T-helper 1 cell treated with Interleukin-12 subunit alpha and Interleukin-12 subunit beta and Interleukin-4 antibody, amounts not matched to agents 30 μg/mL and 1 μg/mL, for 36 hours (primary cell): ENCODE data around the gene MYO18B.
"Not testable (repeated sequence)": the region's sequence is repeated elsewhere in the genome, so short reads cannot be mapped to it uniquely, and the experiment has no call there.

ENCODE experiments used
- H3K27ac Mint-ChIP-seq: one replicate; pipeline ENCODE4 v1.8.0; 2021; ENCODE audit warnings: mild to moderate bottlenecking, mixed read lengths
- H3K27me3 Mint-ChIP-seq: one replicate; pipeline ENCODE4 v1.8.0; 2021; ENCODE audit warnings: low read depth, mixed read lengths
- H3K36me3 Mint-ChIP-seq: one replicate; pipeline ENCODE4 v1.8.0; 2021; ENCODE audit warnings: low read depth, mixed read lengths
- H3K4me1 Mint-ChIP-seq: one replicate; pipeline ENCODE4 v1.8.0; 2021; ENCODE audit warnings: low read depth, mixed read lengths
- H3K4me3 Mint-ChIP-seq: one replicate; pipeline ENCODE4 v1.8.0; 2021; ENCODE audit warnings: mild to moderate bottlenecking, moderate library complexity, mixed read lengths
- H3K9me3 Mint-ChIP-seq: one replicate; pipeline ENCODE4 v1.8.0; 2021; ENCODE audit warnings: mixed read lengths

Gene MYO18B

GRCh38 chr22:25704701-25705100, 37.3 kb upstream of the MYO18B start:
- Mint-ChIP-seq H3K4me1 (peaks cover 58% of the 10 kb centered on the region), H3K9me3 (no peaks in the 10 kb centered on the region), H3K36me3 (peaks cover 41% of the 10 kb centered on the region), H3K27ac (peak overlapping the region; percentile 59), H3K4me3 (no peak overlapping the region), H3K27me3 (no peaks in the 10 kb centered on the region)

GRCh38 chr22:25706197-25706596, 35.8 kb upstream of the MYO18B start:
- Mint-ChIP-seq H3K9me3 (no peaks in the 10 kb centered on the region), H3K4me3 (no peak overlapping the region), H3K27ac (no peak overlapping the region), H3K27me3 (no peaks in the 10 kb centered on the region), H3K36me3 (peaks cover 42% of the 10 kb centered on the region), H3K4me1 (peaks cover 63% of the 10 kb centered on the region)

- Mint-ChIP-seq H3K36me3 (peaks cover 50% of the 10 kb centered on the region), H3K27ac (peak overlapping the region; percentile 81), H3K4me3 (peak overlapping the region; percentile 45), H3K4me1 (peaks cover 62% of the 10 kb centered on the region)
- H3K9me3 Mint-ChIP-seq, H3K27me3 Mint-ChIP-seq: not testable (repeated sequence)
Observed at GRCh38 chr22:25708430-25708829, 33.6 kb upstream of the MYO18B start.

GRCh38 chr22:25709758-25710157, 32.2 kb upstream of the MYO18B start:
- Mint-ChIP-seq H3K4me1 (peaks cover 54% of the 10 kb centered on the region), H3K4me3 (peak overlapping the region; percentile 69), H3K27ac (peak overlapping the region; percentile 68), H3K9me3 (no peaks in the 10 kb centered on the region), H3K36me3 (peaks cover 54% of the 10 kb centered on the region), H3K27me3 (no peaks in the 10 kb centered on the region)

DNA sequence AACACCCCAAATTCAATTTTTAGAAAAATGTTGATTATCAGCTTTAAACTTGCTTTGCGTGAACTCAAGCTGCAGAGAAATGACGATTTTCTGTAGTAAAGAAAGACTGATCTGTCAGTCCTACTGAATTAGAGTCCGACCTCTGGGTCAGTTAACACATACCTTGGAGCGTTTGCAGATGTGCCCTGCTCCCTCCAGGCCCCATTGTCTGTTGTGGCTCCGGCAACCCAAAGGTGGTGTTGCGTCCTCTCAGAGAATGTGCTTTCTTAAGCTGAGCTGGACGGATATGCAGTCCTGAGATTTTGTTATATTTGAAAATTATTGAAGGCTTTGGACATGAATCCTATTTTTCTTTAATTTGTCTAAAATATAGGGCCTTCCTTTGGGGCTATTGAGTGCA, 31.5 kb upstream of the MYO18B start:
- Mint-ChIP-seq H3K36me3 (peaks cover 52% of the 10 kb centered on the region), H3K9me3 (no peaks in the 10 kb centered on the region), H3K27me3 (no peaks in the 10 kb centered on the region), H3K27ac (peak overlapping the region; percentile 49), H3K4me1 (peaks cover 49% of the 10 kb centered on the region), H3K4me3 (no peak overlapping the region)

GRCh38 chr22:25711491-25711890, 30.5 kb upstream of the MYO18B start:
- H3K4me3 Mint-ChIP-seq: no peak overlapping the region
- peaks cover 45% of the 10 kb centered on the region for H3K4me1 Mint-ChIP-seq
- no peaks in the 10 kb centered on the region for H3K27me3 Mint-ChIP-seq
- H3K27ac Mint-ChIP-seq: no peak overlapping the region
- H3K36me3 Mint-ChIP-seq: peaks cover 51% of the 10 kb centered on the region
- H3K9me3 Mint-ChIP-seq: no peaks in the 10 kb centered on the region

DNA sequence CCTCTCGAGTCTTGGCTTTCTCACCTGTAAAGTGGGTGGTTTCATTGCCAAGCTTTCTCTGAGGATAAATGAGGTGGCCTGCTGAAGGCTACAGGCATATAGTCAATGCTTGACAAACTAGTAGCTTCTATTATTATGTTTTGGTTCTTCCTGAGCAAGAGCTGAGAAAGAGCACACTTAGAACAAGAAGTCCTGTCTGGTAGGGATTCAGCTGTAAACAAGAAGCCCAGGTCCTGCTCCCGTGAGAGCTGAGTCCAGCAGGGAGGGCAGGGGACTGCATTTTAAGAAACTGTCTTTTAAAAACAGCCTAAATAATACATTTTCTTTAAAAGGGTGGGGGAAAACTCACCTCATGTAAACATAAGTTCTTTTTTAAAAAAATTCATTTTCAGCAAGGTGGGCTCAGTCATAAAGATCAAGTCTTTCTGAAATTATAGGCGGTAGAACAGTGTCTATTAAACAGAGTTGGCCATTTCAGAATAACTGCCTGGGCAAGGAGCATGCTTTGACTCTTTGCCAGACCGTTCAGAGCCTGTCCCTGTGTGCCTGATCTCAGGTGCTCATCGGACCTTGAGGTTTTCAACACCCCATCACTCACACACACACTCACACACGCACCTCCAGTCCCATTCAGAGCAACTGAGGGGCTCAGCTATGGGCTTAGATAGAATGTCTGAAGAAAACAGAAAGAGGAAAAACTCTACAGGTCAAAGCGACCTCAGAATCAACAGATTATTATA, 29.2 kb upstream of the MYO18B start:
- peaks cover 49% of the 10 kb centered on the region for H3K36me3 Mint-ChIP-seq
- peak overlapping the region; percentile 50 for H3K27ac Mint-ChIP-seq
- H3K4me1 Mint-ChIP-seq: peaks cover 40% of the 10 kb centered on the region
- no peaks in the 10 kb centered on the region for H3K9me3 Mint-ChIP-seq
- H3K27me3 Mint-ChIP-seq: no peaks in the 10 kb centered on the region
- no peak overlapping the region for H3K4me3 Mint-ChIP-seq

DNA sequence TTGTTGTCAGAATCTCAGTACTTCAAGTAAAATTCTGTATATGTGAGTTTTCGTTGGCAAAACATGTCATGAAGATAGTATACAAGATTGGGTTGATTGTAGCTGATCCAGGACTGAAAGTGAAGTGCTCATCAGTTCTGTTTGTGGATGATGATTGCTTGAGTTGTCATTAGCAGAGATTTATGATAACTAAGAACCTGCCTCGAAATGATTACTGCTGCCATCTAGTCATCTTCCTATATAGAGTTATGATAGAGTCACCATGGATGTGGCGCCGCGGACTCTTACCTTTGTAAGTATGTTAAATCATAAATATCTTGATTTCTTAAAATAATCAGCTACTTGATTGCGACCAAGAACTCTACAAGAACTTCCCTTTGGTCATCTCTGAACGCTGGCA, 27.9 kb upstream of the MYO18B start:
- Mint-ChIP-seq H3K9me3 (no peaks in the 10 kb centered on the region), H3K27me3 (no peaks in the 10 kb centered on the region), H3K36me3 (peaks cover 56% of the 10 kb centered on the region), H3K4me1 (peaks cover 43% of the 10 kb centered on the region), H3K27ac (no peak overlapping the region), H3K4me3 (no peak overlapping the region)

DNA sequence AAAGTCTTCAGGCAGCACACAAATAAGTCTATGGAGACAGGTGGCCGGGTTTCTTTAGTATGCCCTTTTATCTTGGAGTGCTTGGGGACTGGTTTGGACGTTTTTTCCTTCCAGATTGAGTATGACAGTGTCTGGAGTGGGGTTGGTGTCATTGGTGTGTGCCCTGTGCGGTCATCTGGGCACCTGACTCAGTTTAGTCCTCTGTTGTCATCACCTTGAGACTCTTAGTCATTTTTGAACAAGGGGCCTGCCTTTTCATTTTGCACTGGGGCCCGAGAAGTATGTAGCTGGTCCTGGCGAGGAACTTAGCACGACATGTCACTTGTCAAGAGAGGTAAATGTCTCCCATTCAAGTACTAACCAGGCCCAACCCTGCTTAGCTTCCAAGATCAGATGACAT, 27.2 kb upstream of the MYO18B start:
- no peak overlapping the region for H3K4me3 Mint-ChIP-seq
- H3K36me3 Mint-ChIP-seq: peaks cover 60% of the 10 kb centered on the region
- no peak overlapping the region for H3K27ac Mint-ChIP-seq
- H3K27me3 Mint-ChIP-seq: no peaks in the 10 kb centered on the region
- no peaks in the 10 kb centered on the region for H3K9me3 Mint-ChIP-seq
- peaks cover 40% of the 10 kb centered on the region for H3K4me1 Mint-ChIP-seq

- no peaks in the 10 kb centered on the region for H3K27me3 Mint-ChIP-seq
- peaks cover 53% of the 10 kb centered on the region for H3K36me3 Mint-ChIP-seq
- no peak overlapping the region for H3K27ac Mint-ChIP-seq
- H3K9me3 Mint-ChIP-seq: no peaks in the 10 kb centered on the region
- no peak overlapping the region for H3K4me3 Mint-ChIP-seq
- peaks cover 25% of the 10 kb centered on the region for H3K4me1 Mint-ChIP-seq
Observed at GRCh38 chr22:25716637-25717036, 25.4 kb upstream of the MYO18B start.

- Mint-ChIP-seq H3K4me3 (no peak overlapping the region), H3K36me3 (peaks cover 56% of the 10 kb centered on the region), H3K27me3 (no peaks in the 10 kb centered on the region), H3K9me3 (no peaks in the 10 kb centered on the region), H3K27ac (peak overlapping the region; percentile 45), H3K4me1 (peaks cover 16% of the 10 kb centered on the region)
Observed at GRCh38 chr22:25718135-25718840, 23.7 kb upstream of the MYO18B start.

DNA sequence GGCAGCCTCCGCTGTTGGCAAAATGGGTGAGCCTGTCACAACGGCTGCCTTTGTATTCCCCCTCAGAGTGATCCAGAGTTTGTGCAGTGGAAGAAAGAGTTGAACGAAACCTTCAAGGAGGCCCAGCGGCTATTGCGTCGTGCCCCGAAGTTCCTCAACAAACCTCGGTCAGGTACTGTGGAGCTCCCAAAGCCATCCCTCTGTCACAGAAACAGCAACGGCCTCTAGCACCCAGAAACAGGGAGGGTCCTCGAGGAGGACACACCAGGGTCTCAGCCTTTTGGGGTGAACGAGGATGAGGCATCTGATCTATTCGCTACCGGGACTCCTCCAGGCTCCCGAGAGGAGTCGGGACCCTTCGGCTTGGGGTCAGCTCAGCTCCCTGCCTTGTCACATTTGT, 19.8 kb upstream of the MYO18B start:
- Mint-ChIP-seq H3K4me3 (no peak overlapping the region), H3K4me1 (peaks cover 16% of the 10 kb centered on the region), H3K27me3 (no peaks in the 10 kb centered on the region), H3K36me3 (peaks cover 46% of the 10 kb centered on the region), H3K27ac (no peak overlapping the region), H3K9me3 (no peaks in the 10 kb centered on the region)

DNA sequence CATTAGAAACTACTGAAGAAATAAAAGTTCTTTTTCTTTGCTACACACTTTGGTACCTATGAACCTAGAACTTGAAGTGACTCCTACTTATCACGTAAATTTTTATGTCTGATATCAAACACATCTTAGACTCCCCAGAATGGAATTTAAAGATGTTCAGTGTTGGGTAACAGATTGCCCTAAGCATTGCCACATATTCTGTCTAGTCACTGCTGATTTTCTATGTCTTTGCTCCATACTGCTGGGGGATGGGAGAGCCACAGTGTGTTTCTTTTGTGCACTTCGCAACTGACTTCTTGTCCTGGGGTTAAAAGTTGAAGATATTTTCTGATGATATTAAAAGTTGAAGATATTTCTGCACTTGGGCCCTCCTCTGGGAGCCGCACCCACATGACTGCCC, 19.4 kb upstream of the MYO18B start:
- no peak overlapping the region for H3K27ac Mint-ChIP-seq
- peaks cover 14% of the 10 kb centered on the region for H3K4me1 Mint-ChIP-seq
- peaks cover 42% of the 10 kb centered on the region for H3K36me3 Mint-ChIP-seq
- no peak overlapping the region for H3K4me3 Mint-ChIP-seq
- no peaks in the 10 kb centered on the region for H3K9me3 Mint-ChIP-seq
- no peaks in the 10 kb centered on the region for H3K27me3 Mint-ChIP-seq

- Mint-ChIP-seq H3K27me3 (no peaks in the 10 kb centered on the region), H3K36me3 (peaks cover 33% of the 10 kb centered on the region), H3K27ac (peak overlapping the region; percentile 81), H3K4me1 (peaks cover 22% of the 10 kb centered on the region), H3K4me3 (no peak overlapping the region), H3K9me3 (no peaks in the 10 kb centered on the region)
Observed at GRCh38 chr22:25726241-25726640, 15.7 kb upstream of the MYO18B start.

DNA sequence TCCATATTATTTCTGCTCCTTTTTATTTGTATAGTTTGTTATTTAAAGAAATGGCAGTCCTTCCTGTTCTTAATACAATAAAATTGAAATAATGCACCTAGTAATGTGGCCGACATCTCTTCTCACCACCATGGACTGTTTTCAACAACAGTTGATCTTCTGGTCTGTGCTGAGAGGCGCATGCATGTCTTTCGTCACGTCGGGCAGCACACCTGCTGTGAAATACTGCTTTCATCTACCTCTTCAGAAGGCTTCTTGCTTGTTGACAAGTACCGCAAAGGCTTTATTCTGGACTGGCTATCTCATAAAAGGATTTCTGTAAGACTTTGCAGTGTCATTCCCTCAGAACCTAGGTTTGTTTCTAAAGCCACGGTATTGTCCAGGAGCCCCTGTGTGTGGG, 13.9 kb upstream of the MYO18B start:
- Mint-ChIP-seq H3K27me3 (no peaks in the 10 kb centered on the region), H3K27ac (no peak overlapping the region), H3K36me3 (peaks cover 30% of the 10 kb centered on the region), H3K4me1 (peaks cover 32% of the 10 kb centered on the region), H3K9me3 (no peaks in the 10 kb centered on the region), H3K4me3 (no peak overlapping the region)
